ENCODE measurements around the gene PET117.

GRCh38 chr20:18132663-18133062, 5.0 kb upstream of the PET117 start:
- TF ChIP-seq CTCF (optimal IDR thresholded peaks at IDR 0.05 in 1 of 3, IDR thresholded peaks at IDR 0.05 in 1 of 3, conservative IDR thresholded peaks at IDR 0.05 in 1 of 3; ENCODE audit: extremely low read depth in 1 of 3, insufficient read depth in 2 of 3, low read length in 3 of 3) (no peak), EZH2 (IDR thresholded peaks at IDR 0.05; ENCODE audit: low read length) (no peak)

Measured in keratinocyte (primary cell).